SH-SY5Y (cell line): ENCODE data around the gene EML1.
A peak's percentile ranks its signal among the peaks of the same experiment; 100 is the strongest.

Source experiments
- GATA2 ChIP-seq: IDR thresholded peaks from 2 replicates; pipeline ENCODE4 v1.6.1; 2011; ENCODE audit warnings: mild to moderate bottlenecking, low read depth, low read length
- GATA3 ChIP-seq: IDR thresholded peaks from 2 replicates; pipeline ENCODE4 v1.6.1; 2011; ENCODE audit warnings: low read depth, mild to moderate bottlenecking, low read length, moderate library complexity

The EML1 gene

DNA sequence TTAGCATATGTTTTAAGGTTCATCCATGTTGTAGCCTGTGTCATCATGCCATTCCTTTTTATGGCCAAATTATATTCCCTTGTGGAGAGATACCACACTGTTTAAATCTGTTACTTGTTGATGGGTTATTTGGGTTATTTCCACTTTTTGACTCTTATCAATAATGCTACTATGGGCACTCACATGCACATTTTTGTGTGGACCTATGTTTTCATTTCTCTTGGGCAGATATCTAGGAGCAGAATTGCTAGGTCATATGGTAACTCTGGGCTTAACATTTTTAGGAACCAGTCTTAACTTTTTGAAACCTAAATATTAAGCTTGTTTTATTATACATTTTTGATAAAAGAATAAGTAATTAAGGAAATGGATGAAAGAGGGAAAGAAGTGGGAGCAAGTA is 4.0 kb downstream of the EML1 start:
- TF ChIP-seq GATA3 (no peak), GATA2 (no peak)

DNA sequence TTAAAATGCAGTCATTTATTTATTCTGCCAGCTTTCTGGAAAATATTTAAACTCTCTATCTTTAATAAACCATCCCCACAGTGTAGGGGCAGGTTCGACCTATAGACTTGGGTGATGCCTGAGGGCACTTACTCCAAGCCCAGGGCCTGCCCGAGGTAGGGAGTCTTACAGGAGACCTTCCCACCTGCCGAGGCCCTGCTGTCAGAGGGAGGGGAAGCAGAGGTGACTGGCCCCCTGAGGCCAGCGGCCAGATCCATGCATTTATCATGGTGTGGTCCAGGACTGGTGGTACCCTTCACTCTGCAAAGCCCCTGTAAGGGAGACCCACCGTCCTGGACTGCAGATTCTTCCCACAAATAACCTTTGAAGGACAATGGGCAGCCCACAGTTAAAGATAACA is 7.6 kb downstream of the EML1 start:
- TF ChIP-seq GATA3 (no peak), GATA2 (no peak)

DNA sequence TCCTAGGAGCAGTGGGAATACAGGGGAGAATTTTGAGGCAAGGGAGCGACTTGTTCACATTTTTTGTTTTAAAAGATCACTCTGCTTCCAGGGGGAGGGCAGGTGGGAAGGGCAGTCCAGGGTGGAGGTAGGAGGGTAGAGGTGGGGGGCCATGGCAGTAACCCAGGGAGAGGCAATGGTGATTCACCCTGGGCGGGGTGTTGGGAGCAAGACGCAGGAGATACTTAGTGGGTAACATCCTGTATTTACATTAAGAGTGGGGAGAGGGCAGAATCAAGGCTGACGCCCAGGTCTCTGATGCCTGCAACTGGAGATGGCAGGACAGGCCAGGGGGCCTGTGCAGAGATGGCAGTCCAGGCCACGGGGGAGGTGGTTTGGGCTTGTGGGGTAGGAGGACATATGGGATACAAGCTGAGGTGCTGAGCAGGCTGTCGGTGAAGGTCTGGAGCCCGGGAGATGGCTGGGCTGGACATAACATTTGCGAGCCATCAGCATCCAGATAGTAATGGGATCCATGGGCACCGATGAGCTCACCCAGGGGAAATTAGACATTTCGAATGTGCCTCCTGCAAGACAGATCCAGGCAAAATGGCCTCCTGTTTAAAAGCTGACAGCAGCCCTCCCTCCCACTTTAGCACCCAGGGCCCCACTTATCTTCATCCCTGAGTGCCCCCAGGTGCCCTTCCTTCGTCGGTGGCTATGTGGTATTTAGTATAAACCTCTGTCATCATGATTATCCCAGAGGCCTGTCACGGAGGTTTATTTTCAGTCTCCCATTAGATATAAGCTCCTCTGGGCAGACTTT is 9.3 kb downstream of the EML1 start:
- TF ChIP-seq GATA2 (no peak), GATA3 (no peak)

DNA sequence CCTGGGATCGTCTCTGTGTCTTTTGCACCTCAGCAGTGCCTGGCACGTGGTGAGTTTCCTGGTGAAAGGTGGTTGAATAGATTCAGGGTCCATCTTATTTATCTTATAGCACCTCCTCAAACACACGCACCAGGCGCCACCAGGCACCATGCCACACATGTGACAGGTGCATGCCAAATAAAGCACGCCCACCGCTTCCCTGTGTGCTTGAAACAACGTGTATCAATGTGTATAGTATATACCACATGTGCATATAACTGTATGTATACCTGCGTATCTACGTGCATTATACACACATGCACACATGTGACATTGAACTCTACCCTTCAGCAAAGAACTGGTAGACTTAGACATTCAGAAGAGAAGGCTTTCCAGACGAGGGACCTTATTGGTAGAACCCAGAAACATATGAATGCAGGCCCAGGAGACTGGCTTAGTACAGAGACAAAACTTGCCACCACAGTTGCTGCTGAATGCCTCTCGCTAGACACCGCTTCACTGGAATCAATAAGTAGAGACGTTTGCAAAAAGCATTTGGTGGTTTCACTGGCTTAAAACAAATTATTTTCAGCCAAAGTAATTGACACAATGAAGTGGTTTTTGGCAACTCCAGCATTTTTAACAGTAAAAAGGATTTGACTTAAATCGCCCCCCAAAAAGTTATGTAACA is 10.0 kb downstream of the EML1 start:
- TF ChIP-seq GATA2 (no peak), GATA3 (no peak)

DNA sequence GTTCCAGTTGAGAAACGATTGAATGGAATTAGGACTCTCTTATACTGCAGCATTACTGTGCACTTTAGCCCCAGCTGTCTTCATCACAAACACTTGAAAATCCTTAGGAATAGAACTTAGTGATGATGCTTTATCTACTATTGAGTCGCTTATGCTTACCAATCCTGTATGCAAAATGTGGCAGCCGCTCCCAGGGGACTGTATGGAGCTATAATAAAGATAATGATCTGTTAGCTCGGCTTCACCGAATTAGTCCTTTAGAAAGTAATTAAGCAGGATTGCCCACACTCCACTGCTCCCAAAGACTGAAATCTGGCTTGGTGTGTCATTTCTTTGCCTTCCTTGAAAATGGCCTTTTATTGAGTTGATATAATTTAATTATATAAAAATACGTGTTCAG is 10.6 kb downstream of the EML1 start:
- peak; percentile 58; the same call in 1 of the 2 replicates for TF ChIP-seq GATA3
- peak; percentile 53 for TF ChIP-seq GATA2

DNA sequence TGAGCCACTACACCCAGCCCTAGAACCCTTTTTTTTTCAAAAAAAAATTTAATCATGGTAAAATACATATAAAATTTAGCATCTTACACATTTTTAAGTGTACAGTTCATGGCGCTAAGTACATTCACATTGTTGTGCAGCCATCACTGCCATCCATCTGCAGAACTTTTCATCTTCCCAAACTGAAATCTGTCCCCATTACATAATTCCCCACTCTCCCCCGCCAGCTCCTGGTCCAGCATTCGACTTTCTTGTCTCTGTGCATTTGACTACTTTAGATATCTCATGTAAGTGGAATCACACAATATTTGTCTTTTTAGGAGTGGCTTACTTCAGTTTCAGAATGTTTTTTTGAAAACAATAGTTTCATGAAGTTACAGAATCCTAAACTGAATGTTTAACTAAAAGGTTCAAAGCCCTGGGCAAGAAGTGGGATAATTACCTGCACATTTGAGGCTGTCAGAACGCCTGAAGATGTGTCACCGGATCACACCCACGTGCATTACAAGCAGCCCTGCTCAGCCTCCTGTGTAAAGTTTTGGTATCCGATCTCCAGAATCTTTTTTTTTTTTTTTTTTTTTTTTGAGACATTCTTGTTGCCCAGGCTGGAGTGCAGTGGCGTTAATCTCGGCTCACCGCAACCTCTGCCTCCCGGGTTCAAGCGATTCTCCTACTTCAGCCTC is 12.7 kb downstream of the EML1 start:
- TF ChIP-seq GATA3 (no peak), GATA2 (no peak)

DNA sequence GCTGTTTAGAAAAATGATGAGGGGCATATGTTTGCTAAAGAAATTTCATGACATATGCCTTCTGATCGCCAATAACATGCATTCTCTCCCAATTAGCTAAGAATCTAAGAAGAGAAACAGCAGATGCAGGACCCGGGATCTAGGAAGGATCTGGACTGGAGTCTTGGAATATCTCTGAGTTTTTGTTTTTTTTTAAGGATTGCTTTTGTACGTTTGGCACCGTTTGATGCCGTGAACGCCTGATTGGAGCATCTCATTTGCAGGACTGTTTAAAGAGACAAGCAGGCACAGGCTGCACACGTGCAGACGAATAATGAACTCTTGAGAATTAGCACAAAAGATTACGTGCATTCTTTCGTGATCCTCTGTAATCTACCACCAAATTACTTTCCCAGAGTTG is 13.6 kb downstream of the EML1 start:
- TF ChIP-seq GATA2: no peak
- no peak for TF ChIP-seq GATA3

DNA sequence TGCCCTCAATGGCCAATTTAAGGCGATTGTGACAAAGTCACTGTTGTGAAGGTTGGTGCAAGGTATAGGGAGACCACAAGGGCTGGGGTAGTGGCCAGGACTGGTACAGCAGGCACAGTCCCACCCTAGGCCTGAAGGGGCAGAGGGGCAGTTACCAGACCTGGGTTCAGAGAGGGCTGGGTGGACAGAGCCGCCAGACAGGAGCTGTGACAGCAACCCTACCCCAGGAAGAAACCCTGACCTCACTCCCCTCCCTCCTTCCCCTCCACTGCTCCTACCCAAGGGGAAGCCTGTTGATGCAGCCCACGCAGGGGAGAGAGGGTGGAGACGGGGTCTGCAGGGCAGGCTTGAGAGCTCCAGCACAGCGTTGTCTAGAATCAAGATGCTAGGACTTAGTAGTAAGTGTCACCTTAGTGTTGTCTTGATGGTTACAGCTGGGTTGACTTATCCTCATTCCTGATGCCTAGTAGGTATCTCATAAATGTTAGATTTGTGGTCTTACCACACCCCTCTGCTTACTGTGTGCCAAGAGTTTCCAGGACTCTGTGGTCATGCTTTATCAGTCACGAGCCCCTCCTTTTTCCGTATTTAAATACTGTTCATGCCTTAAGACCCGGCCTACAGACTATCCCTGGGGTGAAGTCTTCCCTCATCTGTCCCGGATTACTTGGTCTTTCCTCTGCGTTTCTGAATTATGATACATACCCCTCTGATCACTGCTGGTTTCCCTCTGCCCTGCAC is 14.4 kb downstream of the EML1 start:
- TF ChIP-seq GATA3 (no peak), GATA2 (no peak)

DNA sequence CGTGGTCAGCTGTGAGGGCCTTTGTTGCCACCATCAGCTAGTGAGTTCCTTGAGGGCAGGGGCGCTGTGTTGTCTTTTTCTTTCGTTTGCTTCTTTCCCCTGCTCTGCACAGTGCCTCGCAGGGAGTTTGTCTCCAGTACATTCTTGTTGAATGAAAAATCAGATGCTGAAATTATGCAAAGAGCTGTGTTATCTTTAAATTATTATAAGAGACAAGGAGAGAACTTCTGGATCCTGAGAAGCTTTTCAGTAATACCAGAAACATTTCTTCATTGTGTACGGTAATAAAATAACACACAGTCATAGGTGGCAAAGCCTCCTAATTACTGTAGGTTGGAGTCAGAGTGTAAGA is 14.9 kb downstream of the EML1 start:
- TF ChIP-seq GATA3: no peak
- TF ChIP-seq GATA2: no peak

DNA sequence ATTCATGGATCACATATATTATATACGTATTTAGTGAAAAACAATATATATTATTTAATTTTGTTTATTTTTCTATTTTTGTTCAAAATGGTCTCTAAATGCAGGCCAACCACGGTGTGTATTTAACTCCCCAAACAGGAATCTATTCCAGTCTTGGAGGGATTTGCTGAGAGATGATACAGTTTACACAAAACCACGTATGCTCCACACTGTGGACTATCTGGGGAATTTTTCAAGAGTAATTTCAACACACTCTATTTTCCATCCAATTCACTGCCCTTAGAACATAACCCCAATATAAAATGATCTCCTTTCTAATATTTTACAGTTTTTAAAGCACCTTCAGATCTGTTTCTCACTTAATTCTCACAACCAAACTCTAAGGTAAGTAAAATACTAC is 15.3 kb downstream of the EML1 start:
- TF ChIP-seq GATA2 (no peak), GATA3 (no peak)

DNA sequence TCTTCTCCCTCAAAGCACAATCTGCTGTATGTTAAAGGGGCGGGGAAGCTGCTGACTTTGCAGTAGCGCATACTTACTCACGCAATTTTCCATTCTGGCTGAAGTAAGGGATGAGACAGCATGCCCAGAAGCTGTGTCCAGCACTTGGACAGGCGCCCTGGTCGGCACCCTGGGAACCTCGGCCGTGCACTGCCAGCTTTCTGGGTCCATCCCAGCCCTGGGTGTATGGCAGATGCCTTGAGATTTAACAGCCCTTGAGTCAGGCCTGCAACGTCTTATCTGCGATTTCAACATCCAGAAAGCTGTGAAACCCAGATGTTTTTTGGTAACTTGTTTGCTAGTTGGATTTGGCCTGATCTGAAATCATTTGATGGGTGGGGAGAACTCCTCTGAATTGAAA is 16.1 kb downstream of the EML1 start:
- no peak for TF ChIP-seq GATA3
- peak; percentile 53 for TF ChIP-seq GATA2

DNA sequence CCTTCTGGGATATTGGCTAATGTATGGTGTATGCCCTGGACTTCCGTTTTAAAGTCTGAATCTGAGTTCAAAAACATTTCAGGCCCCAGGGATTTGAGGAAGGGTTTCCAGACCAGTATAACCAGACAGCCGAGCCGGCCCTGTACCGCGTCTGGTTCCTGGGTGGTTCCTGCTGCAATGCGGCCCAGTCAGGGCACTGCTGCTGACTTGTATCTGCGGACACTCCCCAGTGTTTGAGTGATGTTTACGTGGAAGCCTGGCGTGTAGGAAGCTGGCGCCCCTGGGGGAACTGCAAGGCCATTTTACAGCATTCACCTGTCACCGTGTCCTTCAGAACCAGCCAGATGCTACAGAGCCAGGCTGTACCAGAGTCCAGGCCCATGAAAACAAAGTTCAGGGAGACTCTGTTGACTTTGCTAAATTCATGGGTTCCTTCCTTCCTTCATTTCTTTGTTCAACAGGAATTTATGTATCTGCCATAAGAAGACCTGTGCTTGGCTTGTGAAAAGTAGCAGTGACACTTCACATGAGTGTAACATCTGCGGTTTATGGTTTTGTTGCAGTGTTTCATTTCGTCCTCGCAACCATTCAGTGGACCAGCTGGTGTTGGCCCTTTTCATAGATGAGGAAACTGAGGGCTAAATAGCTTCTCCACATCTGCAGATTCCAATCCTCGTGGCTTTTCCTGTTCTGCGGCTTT is 16.8 kb downstream of the EML1 start:
- TF ChIP-seq GATA3 (no peak), GATA2 (no peak)

DNA sequence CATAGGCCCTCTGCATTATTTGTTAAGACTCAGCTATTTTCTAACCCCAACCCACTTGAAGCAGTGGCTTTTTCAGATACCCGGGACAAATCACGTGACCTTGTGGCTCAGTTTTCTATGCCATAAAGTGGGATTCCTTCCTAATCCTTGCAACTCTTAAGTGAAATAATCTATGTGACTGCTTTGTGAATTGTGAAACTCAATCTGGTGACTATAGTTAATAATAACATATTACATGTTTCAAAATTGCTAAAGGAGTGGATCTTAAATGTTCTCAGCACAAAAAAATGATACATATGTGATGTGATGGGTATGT is 17.3 kb downstream of the EML1 start:
- TF ChIP-seq GATA2: no peak
- no peak for TF ChIP-seq GATA3

DNA sequence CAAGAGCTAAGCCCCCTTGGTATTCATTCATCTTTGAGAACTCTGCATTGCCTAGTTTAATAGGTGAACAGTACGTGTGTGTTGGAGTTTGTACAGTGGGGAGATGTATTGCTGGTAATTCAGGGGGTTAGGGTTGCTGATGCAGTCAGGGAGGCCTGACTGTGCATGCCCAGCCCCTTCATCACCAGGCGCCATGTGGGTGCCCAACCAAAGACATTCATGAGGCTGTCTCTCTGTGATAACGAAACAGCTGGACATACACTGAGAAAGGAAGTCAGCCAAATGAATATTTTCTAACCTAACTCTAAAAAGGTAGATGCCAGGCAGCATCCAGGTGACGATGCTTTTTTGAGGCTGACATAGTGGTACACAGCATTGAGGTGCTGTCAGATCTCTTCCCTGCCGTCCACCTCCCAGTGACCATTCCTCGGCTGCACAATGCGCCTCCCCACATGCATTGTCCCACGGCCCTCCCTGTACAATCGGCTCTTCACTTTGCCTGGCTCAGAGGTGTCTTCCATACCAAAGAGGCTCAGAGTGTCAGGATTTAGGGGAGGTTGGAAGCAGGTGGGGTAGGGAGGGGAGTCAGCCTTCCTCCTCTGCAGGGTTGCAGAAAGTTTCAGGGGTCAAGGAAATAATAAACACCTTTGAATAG is 19.0 kb downstream of the EML1 start:
- TF ChIP-seq GATA2 (no peak), GATA3 (no peak)
